Testis (tissue), 3 donors: ENCODE results near the gene ESPNL. TPM values are rescaled to one million over a fixed set of nuclear protein-coding genes. Genes with fewer than 3 reads are reported as not detected.
A peak's percentile ranks its signal among the peaks of the same experiment; 100 is the strongest.

ENCODE experiments used
- DNase-seq: peaks from one replicate; pipeline ENCODE4 v3.0.0-alpha.2; 2019
- H3K27ac ChIP-seq, 2 donors: fragments of 200-600 bp; sonication (generic); one replicate each; pipeline ENCODE4 v1.5.1; 2019
- H3K27me3 ChIP-seq: fragments of 200-600 bp; sonication (generic); one replicate; pipeline ENCODE4 v1.5.1; 2019
- H3K36me3 ChIP-seq: fragments of 200-600 bp; sonication (generic); one replicate; pipeline ENCODE4 v1.5.1; 2017; ENCODE audit warnings: low read depth; ENCODE audit errors: missing control alignments
- H3K4me1 ChIP-seq: fragments of 200-600 bp; sonication (generic); one replicate; pipeline ENCODE4 v1.5.1; 2019
- H3K4me3 ChIP-seq, 2 donors: fragments of 200-600 bp; sonication (generic); one replicate each; pipeline ENCODE4 v1.5.1; 2017 to 2019
- H3K9me3 ChIP-seq: fragments of 200-600 bp; sonication (generic); one replicate; pipeline ENCODE4 v1.5.1; 2017
- POLR2A ChIP-seq: fragments of 450-650 bp; IDR thresholded peaks from one replicate; pipeline ENCODE4 v1.6.1; 2017; ENCODE audit warnings: antibody characterized with exemption, mild to moderate bottlenecking, moderate library complexity
- WGBS, 2 donors: methylation state at CpG; one replicate each; pipeline ENCODE4 v1.1.5; 2018; 5-methylcytosine and 5-hydroxymethylcytosine counted together
- intact Hi-C: fragments of 100-400 bp; cut with DNase I; formaldehyde crosslinking; loops from one replicate; pipeline ENCODE4 v1.15.1; 2023; ENCODE audit warnings: low total_unique reads
- polyA plus RNA-seq: library from polyadenylated mRNA; stranded (reverse); fragments of 350-450 nt; fragmentation: Illumina TruSeq; extraction: RNeasy Lipid Tissue Mini Kit (QIAGEN cat#74804); gene quantifications from one replicate; pipeline ENCODE4 v1.2.3, GENCODE V29; 2014; ENCODE audit warnings: low read depth, low replicate concordance; ENCODE audit not compliant: insufficient read depth
- total RNA-seq, 2 donors: library from RNA; depleted of rRNA; stranded (reverse); fragments of >200 nt; gene quantifications; one replicate each; pipeline ENCODE4 v1.2.3, GENCODE V29; 2016
- TF ChIP-seq, protein P1 (sequence below), 3 experiments: fragments of 450-650 bp in 2 of 3; fragments of 200-600 bp in 1 of 3; sonication (generic) in 1 of 3; IDR thresholded peaks; one replicate each; pipeline ENCODE4 v1.5.1; 2016 to 2019; ENCODE audit warnings: antibody characterized with exemption in 3 of 3, mild to moderate bottlenecking in 2 of 3, moderate library complexity in 1 of 3

Gene ESPNL
- total and polyA plus RNA-seq, 3 donors from 2014 or later, result 2.1 to 7.5 (median 2.8) TPM

DNA sequence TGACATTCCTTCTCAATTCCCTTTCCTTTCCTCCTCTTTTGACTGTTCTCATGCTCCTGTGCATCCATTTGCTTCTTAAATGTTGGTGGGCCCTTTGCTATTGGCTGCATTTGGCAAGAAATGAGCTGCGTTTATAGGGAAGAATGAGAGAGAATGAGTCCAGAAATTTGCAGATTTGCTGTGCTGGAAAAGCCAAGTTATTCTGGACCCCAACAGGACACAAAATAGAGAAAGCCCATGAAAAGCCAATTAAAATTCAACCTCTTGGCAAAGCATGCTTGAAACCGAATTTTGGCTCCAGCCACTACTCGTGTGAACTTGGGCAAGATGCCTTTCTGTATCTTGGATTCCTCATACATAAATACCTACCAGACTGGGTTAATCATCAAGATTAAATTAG lies 40.6 kb upstream of the ESPNL start:
- Histone ChIP-seq H3K9me3 (no peaks in the 10 kb centered on the region), H3K4me1 (peaks cover 13% of the 10 kb centered on the region), H3K4me3 (no peak overlapping the region), H3K27ac (no peak overlapping the region), H3K36me3 (no peaks in the 10 kb centered on the region), H3K27me3 (no peaks in the 10 kb centered on the region)
- DNase-seq, result no peak
- TF ChIP-seq, protein P1, sequence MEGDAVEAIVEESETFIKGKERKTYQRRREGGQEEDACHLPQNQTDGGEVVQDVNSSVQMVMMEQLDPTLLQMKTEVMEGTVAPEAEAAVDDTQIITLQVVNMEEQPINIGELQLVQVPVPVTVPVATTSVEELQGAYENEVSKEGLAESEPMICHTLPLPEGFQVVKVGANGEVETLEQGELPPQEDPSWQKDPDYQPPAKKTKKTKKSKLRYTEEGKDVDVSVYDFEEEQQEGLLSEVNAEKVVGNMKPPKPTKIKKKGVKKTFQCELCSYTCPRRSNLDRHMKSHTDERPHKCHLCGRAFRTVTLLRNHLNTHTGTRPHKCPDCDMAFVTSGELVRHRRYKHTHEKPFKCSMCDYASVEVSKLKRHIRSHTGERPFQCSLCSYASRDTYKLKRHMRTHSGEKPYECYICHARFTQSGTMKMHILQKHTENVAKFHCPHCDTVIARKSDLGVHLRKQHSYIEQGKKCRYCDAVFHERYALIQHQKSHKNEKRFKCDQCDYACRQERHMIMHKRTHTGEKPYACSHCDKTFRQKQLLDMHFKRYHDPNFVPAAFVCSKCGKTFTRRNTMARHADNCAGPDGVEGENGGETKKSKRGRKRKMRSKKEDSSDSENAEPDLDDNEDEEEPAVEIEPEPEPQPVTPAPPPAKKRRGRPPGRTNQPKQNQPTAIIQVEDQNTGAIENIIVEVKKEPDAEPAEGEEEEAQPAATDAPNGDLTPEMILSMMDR (IDR thresholded peaks at IDR 0.05), result no peak
- TF ChIP-seq POLR2A, result no peak
- 49 to 65% methylated on average over 3 of the region's 3 CpGs for WGBS, 2 donors
- intact Hi-C loops, result no loop called here

DNA sequence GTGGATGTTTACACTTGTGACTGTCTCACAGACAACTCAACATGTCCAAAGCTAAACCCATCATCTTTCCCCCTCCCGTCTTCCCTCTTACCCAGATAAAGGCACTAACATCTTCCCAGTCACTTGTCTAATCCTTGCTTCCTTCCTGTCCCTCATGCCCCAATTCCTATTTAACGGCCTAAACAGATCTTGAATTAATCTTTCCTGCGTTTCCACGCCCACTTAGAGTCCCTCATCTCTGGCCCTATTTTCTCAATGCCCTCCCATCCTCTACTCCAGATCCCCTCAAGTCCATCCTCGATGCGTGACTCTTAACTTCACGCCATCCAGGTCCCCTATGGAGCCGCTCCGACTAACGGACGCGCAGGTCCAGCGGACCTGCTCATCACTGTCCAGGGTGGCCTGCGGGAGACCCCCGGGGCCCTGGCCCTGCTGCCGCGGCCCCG lies 40.0 kb upstream of the ESPNL start:
- TF ChIP-seq POLR2A, result no peak
- TF ChIP-seq, protein P1 (IDR thresholded peaks at IDR 0.05), result no peak
- intact Hi-C loops, result no loop called here
- Histone ChIP-seq H3K27ac (peak overlapping the region; percentile 88 to 94), H3K9me3 (no peaks in the 10 kb centered on the region), H3K27me3 (no peaks in the 10 kb centered on the region), H3K4me3 (peak overlapping the region; percentile 91 to 98), H3K4me1 (peaks cover 13% of the 10 kb centered on the region), H3K36me3 (no peaks in the 10 kb centered on the region)
- DNase-seq, result peak; percentile 18
- 0 to 1% methylated on average over 15 to 18 of the region's 18 CpGs for WGBS, 2 donors

DNA sequence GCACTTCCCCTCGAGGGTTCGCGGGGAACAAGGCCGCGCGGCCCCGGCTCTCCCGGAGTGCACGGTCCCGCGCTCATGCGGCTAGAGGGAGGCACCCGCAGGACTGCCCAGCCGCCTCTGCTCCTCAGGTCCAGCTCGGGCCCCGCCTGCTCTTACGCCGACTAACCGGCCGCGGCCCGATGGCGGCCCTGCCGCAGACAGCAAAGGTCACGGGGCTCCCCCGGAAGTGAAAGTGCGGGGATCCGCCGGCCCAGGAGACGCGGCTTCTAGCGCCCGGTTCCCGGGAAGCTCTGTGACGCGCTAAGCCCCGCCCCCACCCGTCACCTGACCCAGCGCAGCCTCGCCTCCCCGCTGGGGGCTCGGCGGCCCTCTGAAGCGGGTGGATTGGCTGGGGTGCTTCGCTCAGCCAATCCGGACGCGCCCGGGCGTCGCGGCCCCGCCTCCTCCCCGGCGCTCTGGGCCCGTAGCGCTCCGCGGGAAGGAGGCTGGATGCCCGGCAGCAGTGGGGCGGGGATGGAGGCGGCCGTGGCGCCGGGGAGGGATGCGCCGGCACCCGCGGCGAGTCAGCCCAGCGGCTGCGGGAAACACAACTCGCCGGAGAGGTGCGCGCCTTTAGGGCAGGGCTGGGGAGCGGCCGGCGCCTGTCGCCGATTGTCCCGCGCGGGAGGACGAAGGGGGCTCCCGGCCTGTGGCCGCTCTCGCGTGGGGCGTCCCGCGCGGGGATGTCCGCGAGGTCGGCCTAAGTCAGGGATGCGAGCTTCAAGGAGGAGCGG lies 39.4 kb upstream of the ESPNL start, which contains the start of gene SCLY:
TSS of gene SCLY (plus strand) at position 460 of the 773 bp plus-strand sequence. CDS start at position 514, 54 bp downstream.
- Histone ChIP-seq H3K4me3 (peak within 1 kb of the TSS; percentile 91 to 98), H3K36me3 (no peaks in the 10 kb centered on the region), H3K9me3 (no peaks in the 10 kb centered on the region), H3K27me3 (no peaks in the 10 kb centered on the region), H3K27ac (peak within 1 kb of the TSS; percentile 88 to 94), H3K4me1 (peaks cover 13% of the 10 kb centered on the region)
- intact Hi-C loops, result no loop called here
- peak; percentile 54 for TF ChIP-seq POLR2A
- TF ChIP-seq, protein P1 (IDR thresholded peaks at IDR 0.05), result peak in 1 of 3 experiments; percentile 25
- 1 to 3% methylated on average over 6 to 36 of the region's 98 CpGs for WGBS, 2 donors
- DNase-seq, result peak; percentile 97

DNA sequence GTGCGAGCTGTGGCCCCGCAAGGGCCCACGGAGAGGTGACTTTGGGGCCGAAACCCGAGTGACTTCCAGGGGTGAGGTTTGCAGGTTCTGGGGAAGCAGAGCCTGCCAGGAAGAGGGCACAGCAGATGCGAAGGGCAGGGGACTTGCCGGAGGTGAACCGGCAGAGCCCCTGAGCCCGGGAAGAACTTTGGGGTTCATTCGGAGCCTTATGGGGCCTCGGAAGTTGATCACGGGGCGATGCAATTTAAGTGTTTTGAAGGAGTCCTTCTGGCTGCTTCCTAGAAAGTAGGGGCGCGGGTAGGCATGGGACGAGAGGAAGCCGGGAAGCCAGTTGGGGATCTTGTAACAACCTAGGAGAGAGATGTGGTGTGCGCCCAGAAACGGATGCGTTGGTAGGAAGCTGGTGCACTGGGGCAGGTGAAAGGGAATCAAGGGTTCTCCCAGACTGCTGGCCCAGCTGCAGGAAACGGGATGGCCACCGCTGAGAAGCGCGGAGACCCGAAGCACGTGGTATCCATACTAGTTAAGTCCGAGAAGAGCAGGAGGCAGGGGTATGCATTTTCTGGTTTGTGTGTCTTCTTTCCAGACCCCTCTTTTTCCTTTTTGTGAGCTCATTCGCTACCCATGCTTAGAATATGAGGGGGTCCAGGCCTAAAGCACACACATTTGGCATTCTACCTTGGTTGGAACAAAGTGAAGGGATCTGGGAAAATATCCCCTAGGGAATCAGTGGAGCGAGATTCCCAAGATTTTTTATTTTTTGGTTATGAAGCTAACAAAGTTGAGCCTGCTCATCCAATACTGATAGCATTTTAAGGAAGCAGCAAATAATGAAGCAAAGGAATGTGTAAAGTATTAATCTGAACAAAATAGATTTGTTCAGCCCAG lies 38.6 kb upstream of the ESPNL start:
- H3K36me3 ChIP-seq, result no peaks in the 10 kb centered on the region
- intact Hi-C loops, result no loop called here
- DNase-seq, result peak; percentile 43
- H3K4me3 ChIP-seq, result peak overlapping the region; percentile 91 to 98
- peaks cover 13% of the 10 kb centered on the region for H3K4me1 ChIP-seq
- 2% methylated on average over 18 to 27 of the region's 29 CpGs for WGBS, 2 donors
- H3K27ac ChIP-seq, result peak overlapping the region; percentile 28 to 78
- no peak for TF ChIP-seq POLR2A
- TF ChIP-seq, protein P1 (IDR thresholded peaks at IDR 0.05), result no peak
- no peaks in the 10 kb centered on the region for H3K27me3 ChIP-seq
- no peaks in the 10 kb centered on the region for H3K9me3 ChIP-seq
